ENCODE results near the gene SLC24A4.

GRCh38 chr14:92481811-92482555 lies 159.0 kb downstream of the SLC24A4 start:
- TF ChIP-seq EZH2 (IDR thresholded peaks at IDR 0.05; ENCODE audit: borderline replicate concordance) (no peak), CTCF (IDR thresholded peaks at IDR 0.05; ENCODE audit: poor library complexity) (no peak), EZH2phosphoT487 (IDR thresholded peaks at IDR 0.05; ENCODE audit: low read depth, severe bottlenecking, unreplicated experiment) (no peak)

Data from hepatocyte (in vitro differentiated cells).